Parathyroid adenoma (tissue), 2 donors: ENCODE data around the gene NTN4.

Experiments
- H2AFZ ChIP-seq: fragments of 300-600 bp; sonication (generic); one replicate; pipeline ENCODE4 v1.7.0; 2017; ENCODE audit warnings: antibody characterized with exemption, mild to moderate bottlenecking
- H3K27ac ChIP-seq: fragments of 300-600 bp; sonication (generic); one replicate; pipeline ENCODE4 v1.7.0; 2017
- H3K27me3 ChIP-seq: fragments of 300-600 bp; sonication (generic); one replicate; pipeline ENCODE4 v1.7.0; 2017; ENCODE audit warnings: low read length; ENCODE audit not compliant: control insufficient read depth, insufficient read depth
- H3K36me3 ChIP-seq: fragments of 300-600 bp; sonication (generic); one replicate; pipeline ENCODE4 v1.7.0; 2017; ENCODE audit warnings: low read length; ENCODE audit not compliant: control insufficient read depth, insufficient read depth
- H3K4me1 ChIP-seq: fragments of 300-600 bp; sonication (generic); one replicate; pipeline ENCODE4 v1.7.0; 2017; ENCODE audit warnings: control low read depth
- H3K4me2 ChIP-seq: fragments of 300-600 bp; sonication (generic); one replicate; pipeline ENCODE4 v1.7.0; 2017; ENCODE audit warnings: low read length
- H3K4me3 ChIP-seq: fragments of 300-600 bp; sonication (generic); one replicate; pipeline ENCODE4 v1.7.0; 2017; ENCODE audit warnings: low read depth, low read length
- H3K79me2 ChIP-seq: fragments of 300-600 bp; sonication (generic); one replicate; pipeline ENCODE4 v1.7.0; 2017; ENCODE audit warnings: control low read depth
- H3K9ac ChIP-seq: fragments of 300-600 bp; sonication (generic); one replicate; pipeline ENCODE4 v1.7.0; 2017; ENCODE audit warnings: mild to moderate bottlenecking
- H3K9me3 ChIP-seq: fragments of 300-600 bp; sonication (generic); one replicate; pipeline ENCODE4 v1.7.0; 2017; ENCODE audit warnings: low read length; ENCODE audit not compliant: control insufficient read depth
- CTCF ChIP-seq: fragments of 300-600 bp; sonication (generic); IDR thresholded peaks from one replicate; pipeline ENCODE4 v1.7.0; 2017; ENCODE audit warnings: antibody characterized with exemption, mild to moderate bottlenecking
- donor health status: primary hyperparathyroidism.

NTN4 gene

DNA sequence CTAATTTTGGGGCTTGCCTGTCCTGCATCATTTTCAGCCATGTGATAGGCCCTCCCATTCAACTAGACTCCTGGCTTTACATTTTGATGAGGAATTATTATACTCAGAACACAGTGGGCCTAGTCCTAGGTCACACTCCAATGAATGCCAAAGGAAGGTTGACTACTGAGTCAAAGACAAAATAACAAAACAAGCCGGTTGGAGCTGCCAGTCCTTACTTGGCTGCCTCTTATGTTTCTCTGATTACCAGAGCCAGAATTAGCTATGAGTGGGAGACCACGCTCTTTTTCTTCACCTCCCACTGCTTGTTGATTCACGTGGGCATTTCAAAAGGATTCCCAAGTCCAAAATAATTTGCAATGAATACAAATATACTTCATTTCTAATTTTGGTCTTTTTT, 161.2 kb downstream of the NTN4 start:
- no peaks in the 10 kb centered on the region for H3K36me3 ChIP-seq

GRCh38 chr12:95626854-95627253, 163.7 kb downstream of the NTN4 start:
- no peak overlapping the region for H2AFZ ChIP-seq
- no peaks in the 10 kb centered on the region for H3K9me3 ChIP-seq
- no peak overlapping the region for H3K4me2 ChIP-seq
- TF ChIP-seq CTCF: no peak
- H3K4me1 ChIP-seq: no peaks in the 10 kb centered on the region
- no peaks in the 10 kb centered on the region for H3K79me2 ChIP-seq
- no peak overlapping the region for H3K9ac ChIP-seq
- H3K36me3 ChIP-seq: no peaks in the 10 kb centered on the region
- H3K27me3 ChIP-seq: no peaks in the 10 kb centered on the region
- H3K27ac ChIP-seq: no peak overlapping the region
- H3K4me3 ChIP-seq: no peak overlapping the region

More for the DNA sequence above, 161.2 kb downstream of the NTN4 start:
- Histone ChIP-seq H3K9me3 (no peaks in the 10 kb centered on the region), H3K4me1 (no peaks in the 10 kb centered on the region), H3K27ac (no peak overlapping the region), H3K79me2 (no peaks in the 10 kb centered on the region), H3K4me2 (no peak overlapping the region), H3K4me3 (no peak overlapping the region), H2AFZ (no peak overlapping the region), H3K27me3 (no peaks in the 10 kb centered on the region), H3K9ac (no peak overlapping the region)
- TF ChIP-seq CTCF: no peak

DNA sequence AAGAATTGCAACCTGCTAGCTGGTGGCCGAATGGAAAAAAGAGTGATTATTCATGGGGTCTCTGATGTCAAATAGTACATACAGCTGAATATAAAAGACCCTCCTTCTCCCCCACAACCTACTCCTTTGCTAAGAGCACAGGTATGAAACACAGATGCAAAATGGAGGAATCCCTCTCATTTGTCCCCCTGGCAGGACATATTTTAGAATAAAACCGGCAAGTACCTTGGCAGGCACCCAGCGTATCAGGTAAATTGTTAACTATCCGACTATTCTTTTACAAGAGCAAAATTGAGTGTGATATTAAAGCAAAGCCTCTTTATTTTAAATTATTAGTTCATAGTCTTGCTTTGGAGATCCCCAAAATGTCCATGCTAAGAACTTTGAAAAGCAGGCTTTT, 165.6 kb downstream of the NTN4 start:
- H3K4me1 ChIP-seq: no peaks in the 10 kb centered on the region
- H2AFZ ChIP-seq: no peak overlapping the region
- H3K79me2 ChIP-seq: no peaks in the 10 kb centered on the region
- no peak overlapping the region for H3K4me3 ChIP-seq
- no peak overlapping the region for H3K9ac ChIP-seq
- no peaks in the 10 kb centered on the region for H3K9me3 ChIP-seq
- no peaks in the 10 kb centered on the region for H3K27me3 ChIP-seq
- no peaks in the 10 kb centered on the region for H3K36me3 ChIP-seq
- H3K4me2 ChIP-seq: no peak overlapping the region
- no peak overlapping the region for H3K27ac ChIP-seq
- no peak for TF ChIP-seq CTCF

DNA sequence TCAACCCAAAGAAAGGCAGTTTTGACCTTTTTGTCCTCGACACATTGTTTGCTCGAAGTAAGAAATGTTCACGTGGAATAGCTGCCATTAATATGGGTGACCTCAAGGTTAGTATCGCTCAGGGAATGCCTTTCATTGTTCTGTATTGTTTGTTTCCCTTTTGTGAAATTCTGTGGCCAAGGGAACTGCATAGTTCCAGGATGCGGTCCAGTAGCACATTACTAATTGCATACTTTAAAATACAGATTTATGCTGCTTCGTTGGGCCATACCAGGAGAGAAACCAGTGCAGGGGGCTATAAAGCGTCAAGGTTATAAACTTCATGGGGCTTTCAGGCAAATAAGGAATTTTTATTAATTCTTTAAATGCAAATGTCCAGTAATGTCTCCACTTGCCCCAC, 166.0 kb downstream of the NTN4 start:
- Histone ChIP-seq H3K36me3 (no peaks in the 10 kb centered on the region), H3K9ac (no peak overlapping the region), H3K27me3 (no peaks in the 10 kb centered on the region), H3K27ac (no peak overlapping the region), H3K79me2 (no peaks in the 10 kb centered on the region), H3K4me1 (no peaks in the 10 kb centered on the region), H3K4me2 (no peak overlapping the region), H2AFZ (no peak overlapping the region), H3K9me3 (no peaks in the 10 kb centered on the region), H3K4me3 (no peak overlapping the region)
- TF ChIP-seq CTCF: no peak

- Histone ChIP-seq H3K79me2 (no peaks in the 10 kb centered on the region), H3K4me1 (no peaks in the 10 kb centered on the region), H3K27ac (no peak overlapping the region), H2AFZ (peak overlapping the region; percentile 17), H3K9ac (no peak overlapping the region), H3K36me3 (no peaks in the 10 kb centered on the region), H3K4me2 (no peak overlapping the region), H3K27me3 (no peaks in the 10 kb centered on the region), H3K9me3 (no peaks in the 10 kb centered on the region), H3K4me3 (no peak overlapping the region)
- TF ChIP-seq CTCF: peak; percentile 28
Measured at GRCh38 chr12:95623554-95624170, 166.9 kb downstream of the NTN4 start.
